ENCODE results near the gene THOC7.

Gene THOC7

DNA sequence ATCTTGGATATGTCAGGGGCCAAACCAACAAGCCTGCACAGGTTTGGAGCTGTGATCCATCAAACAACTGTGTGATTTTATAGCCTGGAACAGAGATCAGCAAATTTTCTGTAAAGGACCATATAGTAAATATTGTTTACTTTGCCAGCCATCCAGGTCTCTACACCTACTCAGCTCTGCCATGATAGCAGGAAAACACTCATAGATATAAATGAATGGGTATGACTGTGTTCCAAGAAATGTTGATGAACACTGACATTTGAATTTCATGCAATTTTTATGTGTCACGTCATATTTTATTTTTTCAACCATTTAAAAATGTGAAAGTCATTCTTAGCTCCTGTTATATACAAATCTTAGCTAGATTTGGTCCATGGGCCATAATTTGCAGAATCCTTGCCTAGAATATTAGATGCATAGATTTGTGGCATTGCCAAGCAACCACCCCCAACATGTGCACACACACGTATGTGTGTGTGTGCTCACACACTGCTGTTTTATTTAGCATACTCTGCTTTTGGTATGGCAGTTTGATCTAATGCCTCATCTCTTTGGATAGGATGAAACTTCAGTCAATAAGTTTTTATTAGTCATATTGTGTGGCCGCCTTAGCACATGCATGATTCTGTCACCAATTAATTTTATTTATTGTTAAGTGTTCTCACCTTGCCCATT lies 6.5 kb upstream of the THOC7 start:
- no peak for DNase-seq
- no peaks in the 10 kb centered on the region for H3K27me3 ChIP-seq (ENCODE audit: insufficient read depth, low read depth, severe bottlenecking)
- H3K4me3 ChIP-seq (ENCODE audit: low read depth, low read length) = no peak overlapping the region
- TF ChIP-seq, protein P1, sequence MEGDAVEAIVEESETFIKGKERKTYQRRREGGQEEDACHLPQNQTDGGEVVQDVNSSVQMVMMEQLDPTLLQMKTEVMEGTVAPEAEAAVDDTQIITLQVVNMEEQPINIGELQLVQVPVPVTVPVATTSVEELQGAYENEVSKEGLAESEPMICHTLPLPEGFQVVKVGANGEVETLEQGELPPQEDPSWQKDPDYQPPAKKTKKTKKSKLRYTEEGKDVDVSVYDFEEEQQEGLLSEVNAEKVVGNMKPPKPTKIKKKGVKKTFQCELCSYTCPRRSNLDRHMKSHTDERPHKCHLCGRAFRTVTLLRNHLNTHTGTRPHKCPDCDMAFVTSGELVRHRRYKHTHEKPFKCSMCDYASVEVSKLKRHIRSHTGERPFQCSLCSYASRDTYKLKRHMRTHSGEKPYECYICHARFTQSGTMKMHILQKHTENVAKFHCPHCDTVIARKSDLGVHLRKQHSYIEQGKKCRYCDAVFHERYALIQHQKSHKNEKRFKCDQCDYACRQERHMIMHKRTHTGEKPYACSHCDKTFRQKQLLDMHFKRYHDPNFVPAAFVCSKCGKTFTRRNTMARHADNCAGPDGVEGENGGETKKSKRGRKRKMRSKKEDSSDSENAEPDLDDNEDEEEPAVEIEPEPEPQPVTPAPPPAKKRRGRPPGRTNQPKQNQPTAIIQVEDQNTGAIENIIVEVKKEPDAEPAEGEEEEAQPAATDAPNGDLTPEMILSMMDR (IDR thresholded peaks at IDR 0.05; ENCODE audit: low read depth, low read length) = no peak
- peaks cover 14% of the 10 kb centered on the region for H3K36me3 ChIP-seq
- H3K9me3 ChIP-seq (ENCODE audit: severe bottlenecking) = no peaks in the 10 kb centered on the region
- no peak overlapping the region for H3K27ac ChIP-seq

DNA sequence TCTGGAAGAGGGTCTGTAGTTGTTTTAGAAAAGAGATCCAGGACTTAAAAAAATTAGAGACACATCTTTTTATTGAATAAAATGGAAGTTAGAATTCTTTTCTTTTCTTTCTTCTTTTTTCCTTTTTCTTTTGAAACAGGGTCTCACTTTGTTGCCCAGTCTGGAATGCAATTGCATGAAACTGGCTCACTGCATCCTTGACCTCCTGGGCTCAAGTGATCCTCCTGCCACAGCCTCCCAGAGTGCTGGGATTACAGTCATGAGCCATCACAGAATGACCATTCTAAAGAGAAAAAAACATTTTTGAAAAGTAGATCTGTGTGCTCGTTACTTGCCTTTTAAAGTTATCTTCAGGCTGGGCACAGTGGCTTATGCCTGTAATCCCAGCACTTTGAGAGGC lies 3.6 kb upstream of the THOC7 start:
- H3K27me3 ChIP-seq (ENCODE audit: insufficient read depth, low read depth, severe bottlenecking) = no peaks in the 10 kb centered on the region
- TF ChIP-seq, protein P1 (IDR thresholded peaks at IDR 0.05; ENCODE audit: low read depth, low read length) = no peak
- H3K36me3 ChIP-seq = peaks cover 19% of the 10 kb centered on the region
- H3K27ac ChIP-seq = no peak overlapping the region
- H3K9me3 ChIP-seq (ENCODE audit: severe bottlenecking) = no peaks in the 10 kb centered on the region
- no peak overlapping the region for H3K4me3 ChIP-seq (ENCODE audit: low read depth, low read length)
- DNase-seq = no peak

DNA sequence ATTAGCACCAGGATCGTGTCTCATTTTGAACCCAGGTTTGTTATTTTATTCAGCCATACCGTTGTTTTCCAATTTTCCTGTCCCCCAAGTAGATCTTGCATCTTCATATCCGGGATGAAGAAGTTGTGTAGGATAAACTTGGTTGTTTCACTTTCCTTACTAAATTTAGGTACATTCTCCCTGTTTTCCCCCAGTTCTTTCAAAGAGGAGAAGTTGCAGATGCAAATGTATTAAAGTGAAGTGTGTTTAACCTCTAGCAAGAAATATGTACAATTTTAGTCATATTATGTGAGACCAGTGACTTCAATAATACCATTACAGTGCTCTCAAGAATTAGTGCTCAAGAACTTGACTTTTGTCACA lies 1.3 kb upstream of the THOC7 start:
- H3K9me3 ChIP-seq (ENCODE audit: severe bottlenecking) = no peaks in the 10 kb centered on the region
- DNase-seq = no peak
- no peak overlapping the region; the same call in 1 of the 2 replicates for H3K27ac ChIP-seq
- H3K36me3 ChIP-seq = peaks cover 19% of the 10 kb centered on the region
- peak overlapping the region; percentile 84 for H3K4me3 ChIP-seq (ENCODE audit: low read depth, low read length)
- TF ChIP-seq, protein P1 (IDR thresholded peaks at IDR 0.05; ENCODE audit: low read depth, low read length) = no peak
- H3K27me3 ChIP-seq (ENCODE audit: insufficient read depth, low read depth, severe bottlenecking) = no peaks in the 10 kb centered on the region

DNA sequence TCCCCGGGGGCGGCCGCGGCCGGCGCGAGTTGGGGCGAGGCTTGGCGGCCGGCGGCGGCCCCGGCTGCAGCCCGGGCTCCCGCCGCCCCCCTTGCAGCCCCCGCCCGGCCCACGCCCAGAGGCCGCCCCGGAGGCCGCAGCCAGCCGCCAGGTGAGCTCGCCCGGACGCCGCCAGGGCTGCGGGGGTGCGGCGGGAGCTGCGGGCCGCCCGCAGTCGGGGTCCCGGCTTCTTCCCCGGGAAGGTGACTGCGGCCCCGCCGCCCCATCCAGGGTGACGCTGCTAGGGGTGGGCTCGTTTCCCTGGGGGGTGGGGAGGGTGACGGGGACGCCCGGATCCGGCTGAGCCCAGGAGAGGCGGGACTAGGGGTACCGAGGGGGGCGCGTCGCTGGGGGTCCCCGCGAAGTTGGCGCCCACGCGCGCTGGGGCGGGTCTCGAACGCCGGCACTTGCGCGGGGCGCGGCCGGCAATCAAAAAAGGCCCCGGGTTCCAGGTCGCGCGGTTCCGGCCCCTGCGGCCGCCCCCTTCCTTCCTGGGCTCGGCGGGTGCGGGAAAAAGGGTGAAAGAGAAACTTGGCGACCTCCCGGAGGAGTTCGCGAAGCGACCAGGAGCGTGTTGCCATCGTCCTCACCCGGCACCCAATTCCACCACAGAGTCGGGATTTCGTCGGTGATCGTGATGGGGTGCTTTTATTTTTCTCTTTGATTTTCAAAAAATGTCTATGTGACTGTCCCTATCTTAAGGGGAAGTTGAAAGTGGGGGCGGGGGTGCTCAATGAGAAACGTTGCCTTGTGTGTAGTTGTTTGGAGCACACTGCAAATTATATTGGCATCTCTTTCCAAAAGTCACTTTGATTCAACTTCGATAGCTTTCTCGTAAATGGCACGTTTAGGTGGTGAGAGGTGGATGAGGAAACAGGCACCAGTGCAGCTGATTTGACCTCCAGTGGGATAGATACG lies 681 bp upstream of the THOC7 start:
- Histone ChIP-seq H3K27ac (peak overlapping the region; percentile 86), H3K36me3 (peaks cover 19% of the 10 kb centered on the region), H3K9me3 (ENCODE audit: severe bottlenecking) (no peaks in the 10 kb centered on the region), H3K27me3 (ENCODE audit: insufficient read depth, low read depth, severe bottlenecking) (no peaks in the 10 kb centered on the region), H3K4me3 (ENCODE audit: low read depth, low read length) (peak overlapping the region; percentile 84)
- TF ChIP-seq, protein P1 (IDR thresholded peaks at IDR 0.05; ENCODE audit: low read depth, low read length) = no peak
- DNase-seq = peak; percentile 23

DNA sequence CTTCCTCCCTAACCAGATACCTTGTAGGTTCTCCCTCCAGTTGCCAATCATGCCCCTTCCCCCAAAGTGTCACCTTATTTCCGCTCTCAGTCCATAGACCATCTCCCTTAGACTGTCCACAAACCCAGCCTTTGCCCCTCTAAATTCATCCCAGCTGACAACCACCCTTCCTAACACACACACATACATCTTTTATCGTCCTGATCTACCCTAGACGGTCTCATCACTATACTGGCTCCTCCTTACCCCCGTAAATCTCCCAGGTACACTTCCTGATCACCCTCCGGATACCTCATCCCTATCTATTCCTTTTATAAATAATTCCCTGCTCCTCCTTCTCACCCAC lies 828 bp downstream of the THOC7 start:
- H3K27ac ChIP-seq = peak overlapping the region; percentile 98
- DNase-seq = no peak
- H3K4me3 ChIP-seq (ENCODE audit: low read depth, low read length) = peak overlapping the region; percentile 97
- no peaks in the 10 kb centered on the region for H3K9me3 ChIP-seq (ENCODE audit: severe bottlenecking)
- TF ChIP-seq, protein P1 (IDR thresholded peaks at IDR 0.05; ENCODE audit: low read depth, low read length) = no peak
- no peaks in the 10 kb centered on the region for H3K27me3 ChIP-seq (ENCODE audit: insufficient read depth, low read depth, severe bottlenecking)
- H3K36me3 ChIP-seq = peaks cover 15% of the 10 kb centered on the region

Measured in WERI-Rb-1 (cell line).